PC-3 (cell line): Measurements from ENCODE around the gene SYNPO2L.
"Not testable (repeated sequence)": the region's sequence is repeated elsewhere in the genome, so short reads cannot be mapped to it uniquely, and the experiment has no call there.

Source experiments
- EZH2 ChIP-seq: fragments of 300-600 bp; sonication (generic); IDR thresholded peaks from one replicate; pipeline ENCODE4 v1.6.1; 2017; ENCODE audit warnings: antibody characterized with exemption, mild to moderate bottlenecking, low read length; ENCODE audit not compliant: unreplicated experiment
- EZH2phosphoT487 ChIP-seq: fragments of 300-600 bp; sonication (generic); IDR thresholded peaks from 2 replicates; pipeline ENCODE4 v1.6.1; 2018; ENCODE audit warnings: mild to moderate bottlenecking, antibody characterized with exemption, low read length, borderline replicate concordance
- TF ChIP-seq, protein P1 (sequence below): fragments of 300-600 bp; sonication (generic); conservative IDR thresholded peaks from 2 replicates; pipeline ENCODE4 v1.5.1; 2017; ENCODE audit warnings: antibody characterized with exemption, low read depth, mild to moderate bottlenecking, low read length

DNA sequence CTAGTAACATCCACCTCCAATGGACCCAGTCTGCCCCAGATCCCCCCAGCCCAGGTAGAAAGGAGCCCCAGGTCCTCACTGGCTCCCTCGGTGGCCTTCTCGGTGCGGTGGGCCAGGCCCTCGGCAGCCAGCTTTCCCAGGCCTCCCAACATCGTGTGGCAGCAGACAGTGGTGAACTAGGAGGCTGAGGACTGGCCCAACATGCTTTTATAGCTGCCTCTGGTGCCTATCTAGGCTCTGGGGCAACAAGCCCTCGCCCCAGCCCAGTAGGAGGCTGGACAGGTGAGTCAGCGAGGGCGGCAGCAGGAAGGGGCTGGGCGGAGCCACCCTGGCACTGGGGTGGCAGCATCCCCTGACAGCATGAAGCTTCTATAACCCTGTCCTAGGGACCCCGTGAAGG lies 7.8 kb upstream of the SYNPO2L start:
- TF ChIP-seq, protein P1, sequence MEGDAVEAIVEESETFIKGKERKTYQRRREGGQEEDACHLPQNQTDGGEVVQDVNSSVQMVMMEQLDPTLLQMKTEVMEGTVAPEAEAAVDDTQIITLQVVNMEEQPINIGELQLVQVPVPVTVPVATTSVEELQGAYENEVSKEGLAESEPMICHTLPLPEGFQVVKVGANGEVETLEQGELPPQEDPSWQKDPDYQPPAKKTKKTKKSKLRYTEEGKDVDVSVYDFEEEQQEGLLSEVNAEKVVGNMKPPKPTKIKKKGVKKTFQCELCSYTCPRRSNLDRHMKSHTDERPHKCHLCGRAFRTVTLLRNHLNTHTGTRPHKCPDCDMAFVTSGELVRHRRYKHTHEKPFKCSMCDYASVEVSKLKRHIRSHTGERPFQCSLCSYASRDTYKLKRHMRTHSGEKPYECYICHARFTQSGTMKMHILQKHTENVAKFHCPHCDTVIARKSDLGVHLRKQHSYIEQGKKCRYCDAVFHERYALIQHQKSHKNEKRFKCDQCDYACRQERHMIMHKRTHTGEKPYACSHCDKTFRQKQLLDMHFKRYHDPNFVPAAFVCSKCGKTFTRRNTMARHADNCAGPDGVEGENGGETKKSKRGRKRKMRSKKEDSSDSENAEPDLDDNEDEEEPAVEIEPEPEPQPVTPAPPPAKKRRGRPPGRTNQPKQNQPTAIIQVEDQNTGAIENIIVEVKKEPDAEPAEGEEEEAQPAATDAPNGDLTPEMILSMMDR = not testable (repeated sequence)
- TF ChIP-seq EZH2, EZH2phosphoT487: not testable (repeated sequence)
